ENCODE measurements around the gene HIVEP2.

The HIVEP2 gene

GRCh38 chr6:142783499-142783898 lies 161.5 kb downstream of the HIVEP2 start:
- no peak for DNase-seq (ENCODE audit: low read depth)

DNA sequence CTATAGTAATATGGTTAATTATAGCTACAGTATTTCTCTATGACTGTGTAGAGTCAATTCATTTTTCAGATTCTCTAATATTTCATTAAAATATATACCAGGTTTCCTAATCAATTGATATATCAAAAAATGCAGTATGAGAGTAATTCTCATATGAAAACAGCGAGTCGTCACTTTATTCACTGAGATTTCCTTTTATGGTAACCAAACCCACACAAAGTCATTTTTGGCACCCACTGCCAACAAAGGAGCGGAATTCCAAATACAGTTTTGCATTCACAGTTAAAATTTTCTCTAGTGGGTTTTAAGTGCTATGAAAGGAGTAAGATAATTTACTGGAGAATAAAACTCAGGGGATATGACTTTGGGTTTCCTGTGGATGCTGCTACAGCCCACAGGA lies 163.8 kb downstream of the HIVEP2 start:
- DNase-seq (ENCODE audit: low read depth) = no peak

- no peak for DNase-seq (ENCODE audit: low read depth)
Observed at GRCh38 chr6:142773859-142774648, 170.9 kb downstream of the HIVEP2 start.

GRCh38 chr6:142773324-142773723 lies 171.7 kb downstream of the HIVEP2 start:
- no peak for DNase-seq (ENCODE audit: low read depth)

DNA sequence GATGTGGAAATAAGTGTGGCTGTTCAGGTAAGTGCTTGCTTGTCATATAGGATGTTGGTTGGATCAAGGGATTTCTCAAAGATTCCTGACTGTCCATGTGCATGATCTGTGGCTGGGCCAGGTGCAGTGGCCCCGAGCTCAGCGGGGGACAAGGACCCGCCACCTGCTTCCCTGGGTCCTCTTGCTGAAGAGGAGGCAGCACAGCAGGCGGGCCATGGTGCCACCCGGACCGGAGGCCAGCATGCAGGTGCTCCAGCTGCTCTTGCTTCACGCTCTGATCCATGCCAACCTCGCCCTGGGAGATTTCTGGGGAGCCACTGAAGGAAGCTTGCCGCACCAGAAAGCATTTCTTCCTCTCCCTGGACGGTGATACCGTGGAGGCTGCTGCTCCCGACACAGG lies 173.8 kb downstream of the HIVEP2 start:
- DNase-seq (ENCODE audit: low read depth) = no peak

GRCh38 chr6:142765306-142765705 lies 179.7 kb downstream of the HIVEP2 start:
- DNase-seq (ENCODE audit: low read depth) = no peak

- no peak for DNase-seq (ENCODE audit: low read depth)
Observed at GRCh38 chr6:142764311-142764710, 180.7 kb downstream of the HIVEP2 start.

DNA sequence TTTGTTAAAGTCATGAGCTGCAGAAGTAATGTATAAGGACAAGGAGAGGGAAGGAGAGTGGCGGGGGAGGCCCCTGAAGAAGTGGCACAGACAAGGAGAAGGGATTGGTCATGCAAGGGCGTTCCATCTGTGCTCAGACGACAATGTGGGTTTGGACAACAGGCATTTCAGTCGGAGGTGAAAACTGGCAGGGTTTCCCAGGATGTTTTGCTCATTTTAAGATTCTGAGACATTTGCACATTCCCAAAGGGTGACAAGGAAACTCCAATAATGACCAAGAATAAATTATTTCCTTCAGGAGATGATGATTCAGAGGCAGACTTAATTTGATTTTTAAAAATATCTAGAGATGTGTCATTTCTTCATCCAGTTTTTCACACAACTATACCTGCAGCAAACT lies 181.8 kb downstream of the HIVEP2 start:
- no peak for DNase-seq (ENCODE audit: low read depth)

GRCh38 chr6:142761756-142762155 lies 183.2 kb downstream of the HIVEP2 start:
- DNase-seq (ENCODE audit: low read depth) = no peak

- no peak for DNase-seq (ENCODE audit: low read depth)
Observed at GRCh38 chr6:142760152-142760551, 184.8 kb downstream of the HIVEP2 start.

- DNase-seq (ENCODE audit: low read depth) = no peak
Observed at GRCh38 chr6:142758629-142759025, 186.3 kb downstream of the HIVEP2 start.

DNA sequence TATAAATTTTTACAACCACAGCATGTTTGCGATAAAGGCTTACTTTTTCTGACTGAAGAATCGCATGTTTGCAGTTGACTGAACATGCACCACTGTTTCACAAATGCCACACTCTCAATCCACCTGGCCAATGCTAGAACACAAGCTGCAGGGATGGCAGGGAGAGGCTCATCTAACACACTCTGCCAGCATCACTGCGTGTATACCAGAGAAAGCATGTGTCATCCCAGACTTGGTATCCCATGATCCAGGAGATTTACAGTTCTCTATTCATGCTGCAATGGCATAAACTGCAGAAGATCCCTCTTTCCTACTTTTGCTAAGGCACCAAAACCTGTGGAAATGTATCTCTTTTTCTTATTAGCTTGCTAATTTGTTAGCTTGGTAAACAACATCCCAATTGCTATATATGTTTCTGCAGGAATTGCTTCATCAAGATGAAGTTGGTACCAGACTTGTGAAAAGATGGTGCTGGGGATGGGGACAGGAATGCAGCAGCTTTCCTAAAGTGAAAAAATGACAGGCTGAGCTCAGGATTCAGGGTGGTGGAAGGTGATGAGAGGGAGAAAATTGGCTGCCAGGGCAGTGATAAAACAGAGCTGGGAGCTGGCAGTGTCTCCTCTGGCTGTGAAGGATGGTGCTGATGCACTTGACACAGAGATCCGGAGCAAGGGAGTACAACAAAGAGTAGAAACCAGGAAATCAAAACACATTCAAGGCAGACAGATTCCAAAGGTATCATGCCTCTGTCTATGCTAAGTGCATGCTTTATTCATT lies 186.9 kb downstream of the HIVEP2 start:
- no peak for DNase-seq (ENCODE audit: low read depth)

DNA sequence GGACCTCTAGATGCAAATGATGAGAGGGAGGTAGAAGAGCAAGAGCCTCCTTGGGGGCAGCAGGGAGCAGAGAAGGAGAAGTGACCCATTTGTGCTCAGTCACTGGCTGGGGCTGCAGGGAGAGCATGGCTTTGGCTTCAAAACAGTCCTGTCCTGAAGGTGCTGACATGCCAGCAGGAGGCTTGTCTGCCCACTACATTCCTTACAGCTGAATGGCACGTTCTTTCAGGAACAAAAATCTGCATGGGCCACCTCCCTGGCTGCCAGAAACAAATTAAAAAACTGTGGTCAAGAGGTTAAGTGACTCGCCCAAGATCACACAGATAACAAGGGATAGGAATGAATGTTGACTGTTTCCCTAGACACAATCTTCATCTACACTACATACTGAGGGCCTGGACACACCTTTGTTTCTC lies 188.8 kb downstream of the HIVEP2 start:
- DNase-seq (ENCODE audit: low read depth) = no peak

DNA sequence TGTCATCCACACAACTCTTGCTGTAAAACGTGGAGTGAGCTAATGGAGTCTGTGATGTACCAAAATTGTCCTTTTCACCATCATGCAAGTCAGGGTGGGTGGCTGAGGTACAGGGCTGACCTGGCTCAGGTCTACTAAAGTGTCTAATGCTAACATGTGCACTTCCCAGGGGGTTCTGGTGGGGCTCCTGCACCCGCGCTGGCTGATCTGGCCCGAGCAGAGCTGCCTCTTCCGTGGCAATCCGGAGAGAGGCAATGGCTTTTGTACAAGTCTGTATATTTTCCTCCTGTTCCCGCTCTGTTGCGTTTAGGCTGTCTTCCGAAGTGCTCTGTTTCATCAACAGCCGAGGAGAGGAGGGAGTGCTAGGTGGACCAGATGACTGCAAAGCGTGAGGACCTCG lies 191.8 kb downstream of the HIVEP2 start:
- no peak for DNase-seq (ENCODE audit: low read depth)

DNA sequence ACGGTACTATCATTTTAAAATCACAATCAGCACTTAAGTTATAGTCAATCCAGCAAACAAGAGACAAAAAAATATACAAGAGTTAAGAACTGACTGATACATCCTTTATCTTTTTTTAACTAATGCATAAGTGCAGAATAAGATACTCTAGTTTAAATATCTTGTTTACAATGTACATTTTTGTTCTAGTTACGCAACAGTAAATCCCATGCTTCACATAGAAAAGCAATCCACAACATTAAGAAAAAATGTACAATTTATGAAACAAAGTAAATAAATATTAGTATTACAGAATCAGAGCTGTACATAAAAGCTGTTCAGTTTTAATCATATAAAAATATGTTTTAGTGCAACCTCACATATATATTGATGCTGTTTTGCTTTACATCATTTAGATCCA lies 192.6 kb downstream of the HIVEP2 start:
- no peak for DNase-seq (ENCODE audit: low read depth)

DNA sequence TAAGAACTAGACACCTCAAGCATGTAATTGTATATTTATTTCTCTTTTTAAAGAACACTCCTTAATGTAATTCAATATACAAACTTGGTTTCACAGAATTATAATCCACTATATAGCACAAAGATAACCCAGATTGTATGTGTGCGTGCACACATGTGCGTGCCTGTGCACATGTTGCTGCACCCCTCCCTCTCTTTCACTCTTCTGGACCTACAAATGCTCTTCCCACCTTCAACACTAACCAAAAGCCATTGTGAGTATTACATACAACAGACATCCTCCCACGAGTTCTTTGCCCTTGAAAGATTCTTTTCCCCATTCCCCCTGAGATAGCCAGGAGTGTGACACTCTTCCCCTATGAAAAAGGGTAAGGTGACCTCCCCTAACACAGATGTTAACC lies 193.5 kb downstream of the HIVEP2 start:
- DNase-seq (ENCODE audit: low read depth) = no peak

DNA sequence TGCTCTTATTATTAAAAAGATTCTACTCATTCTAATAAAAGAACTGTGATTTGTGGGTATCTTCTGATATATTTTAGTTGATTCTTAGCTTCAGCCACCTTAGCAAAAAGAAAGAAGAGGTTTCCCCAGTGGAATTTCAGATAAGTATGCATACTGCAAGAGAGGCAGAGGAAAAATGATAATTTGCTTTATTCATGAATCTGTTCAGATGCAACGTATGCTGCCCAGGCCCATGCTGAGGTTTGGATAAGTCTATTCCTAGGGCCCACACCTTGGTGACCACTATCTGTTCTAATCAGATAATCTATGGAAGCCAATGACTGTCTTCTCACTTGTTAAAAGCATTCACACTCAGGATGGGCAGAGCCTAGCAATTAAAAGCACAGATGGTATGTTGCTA lies 194.0 kb downstream of the HIVEP2 start:
- no peak for DNase-seq (ENCODE audit: low read depth)

- DNase-seq (ENCODE audit: low read depth) = no peak
Observed at GRCh38 chr6:142749556-142749955, 195.4 kb downstream of the HIVEP2 start.

DNA sequence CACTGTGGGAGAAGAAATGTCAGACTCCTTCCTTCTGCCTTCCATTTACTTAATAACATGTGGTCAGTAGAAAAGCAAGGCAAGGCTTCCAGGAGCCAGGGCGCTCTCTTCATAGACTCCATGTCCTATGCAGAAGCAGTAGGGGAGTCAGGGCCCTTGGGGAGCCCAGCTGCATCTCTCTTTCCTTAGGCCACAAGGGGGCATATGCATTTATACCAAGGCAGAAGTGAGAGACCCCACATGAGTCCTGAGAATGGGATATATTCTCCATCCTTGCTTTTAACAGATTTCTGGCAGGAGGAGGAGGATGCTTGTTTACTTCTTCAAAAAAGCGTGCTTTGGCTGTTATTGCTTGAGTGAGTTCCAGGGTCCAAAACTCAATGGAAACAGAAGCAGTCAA lies 198.5 kb downstream of the HIVEP2 start:
- DNase-seq (ENCODE audit: low read depth) = no peak

GRCh38 chr6:142744836-142745235 lies 200.1 kb downstream of the HIVEP2 start:
- DNase-seq (ENCODE audit: low read depth) = no peak

- DNase-seq (ENCODE audit: low read depth) = no peak
Observed at GRCh38 chr6:142740449-142740848, 204.5 kb downstream of the HIVEP2 start.

- no peak for DNase-seq (ENCODE audit: low read depth)
Observed at GRCh38 chr6:142738731-142739130, 206.2 kb downstream of the HIVEP2 start.

DNA sequence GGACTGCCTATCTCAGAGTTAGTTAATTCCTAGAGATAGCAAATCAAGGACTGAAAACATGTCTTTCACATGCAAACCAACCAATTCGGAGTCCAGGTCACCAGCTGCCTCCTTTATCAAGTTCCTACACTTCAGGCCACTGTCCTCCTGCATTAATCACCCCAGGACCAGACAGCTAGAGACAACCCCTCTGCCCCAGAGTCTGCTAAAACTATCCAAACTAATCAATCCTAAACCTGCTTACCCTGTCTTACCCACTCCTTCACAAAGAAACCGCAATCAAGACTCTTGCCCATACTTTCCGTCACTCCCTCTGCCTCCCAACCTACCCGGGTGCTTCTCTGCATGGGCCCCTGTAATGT lies 207.0 kb downstream of the HIVEP2 start:
- DNase-seq (ENCODE audit: low read depth) = no peak
